RWPE2 (cell line): ENCODE measurements around the gene TNP2.

ENCODE experiments used
- ATAC-seq: fragments of 200-7000 bp; cut with Tn5 transposase; 3 replicates; pipeline ENCODE4 v1.9.1; 2021; ENCODE audit warnings: low read depth
- DNase-seq: peaks from one replicate; pipeline ENCODE4 v3.0.0-alpha.2; 2020; ENCODE audit warnings: low spot score
- H3K27ac ChIP-seq: fragments of 450-650 bp; 2 replicates; pipeline ENCODE4 v1.5.1; 2017; ENCODE audit warnings: mild to moderate bottlenecking; ENCODE audit not compliant: poor library complexity, severe bottlenecking
- H3K27me3 ChIP-seq: fragments of 250-450 bp; sonication (Bioruptor Pico); 2 replicates; pipeline ENCODE4 v1.5.1; 2021; ENCODE audit warnings: mild to moderate bottlenecking, moderate library complexity; ENCODE audit not compliant: insufficient read depth, poor library complexity, severe bottlenecking
- H3K36me3 ChIP-seq: fragments of 250-450 bp; sonication (Bioruptor Pico); 2 replicates; pipeline ENCODE4 v1.5.1; 2020; ENCODE audit warnings: low read depth, mild to moderate bottlenecking, moderate library complexity
- H3K4me1 ChIP-seq: fragments of 250-450 bp; sonication (Bioruptor Pico); 2 replicates; pipeline ENCODE4 v1.5.1; 2021; ENCODE audit warnings: mild to moderate bottlenecking, moderate library complexity; ENCODE audit not compliant: insufficient read depth, poor library complexity, severe bottlenecking
- H3K4me3 ChIP-seq: fragments of 250-450 bp; sonication (Bioruptor Pico); 2 replicates; pipeline ENCODE4 v1.5.1; 2021; ENCODE audit warnings: mild to moderate bottlenecking, moderate library complexity; ENCODE audit not compliant: severe bottlenecking
- H3K9me3 ChIP-seq: fragments of 250-450 bp; sonication (Bioruptor Pico); 2 replicates; pipeline ENCODE4 v1.5.1; 2021; ENCODE audit warnings: mild to moderate bottlenecking, moderate library complexity; ENCODE audit not compliant: severe bottlenecking
- CTCF ChIP-seq: fragments of 450-650 bp; IDR thresholded peaks from one replicate; pipeline ENCODE4 v1.5.1; 2017; ENCODE audit warnings: mild to moderate bottlenecking, moderate library complexity; ENCODE audit not compliant: poor library complexity, severe bottlenecking

TNP2 gene

DNA sequence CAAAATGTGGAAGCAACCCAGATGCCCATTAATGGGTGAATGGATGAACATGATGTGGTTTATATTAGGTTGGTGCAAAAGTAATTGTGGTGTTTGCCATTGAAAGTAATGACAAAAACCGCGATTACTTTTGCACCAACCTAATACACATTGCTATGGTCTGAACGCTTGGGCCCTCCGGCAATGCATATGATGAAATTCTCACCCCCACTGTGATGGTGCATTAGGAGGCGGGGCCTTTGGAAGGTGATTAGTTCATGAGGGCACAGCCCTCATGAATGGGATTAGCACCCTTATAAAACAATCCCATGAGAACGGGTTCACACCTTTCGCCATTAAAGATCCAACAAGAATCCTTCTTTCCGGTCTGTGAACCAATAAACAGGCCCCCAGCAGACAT, 37.3 kb upstream of the TNP2 start:
- Histone ChIP-seq H3K27me3 (no peaks in the 10 kb centered on the region), H3K4me1 (peaks cover 9% of the 10 kb centered on the region), H3K9me3 (no peaks in the 10 kb centered on the region), H3K27ac (no peak overlapping the region), H3K36me3 (no peaks in the 10 kb centered on the region), H3K4me3 (no peak overlapping the region)
- TF ChIP-seq CTCF, result no peak
- no peak for ATAC-seq
- no peak for DNase-seq

GRCh38 chr16:11303405-11304138, 34.4 kb upstream of the TNP2 start:
- Histone ChIP-seq H3K36me3 (no peaks in the 10 kb centered on the region), H3K27me3 (no peaks in the 10 kb centered on the region), H3K4me1 (peaks cover 9% of the 10 kb centered on the region), H3K4me3 (no peak overlapping the region), H3K27ac (no peak overlapping the region), H3K9me3 (no peaks in the 10 kb centered on the region)
- ATAC-seq, result peak; percentile 47
- no peak for DNase-seq
- TF ChIP-seq CTCF, result no peak

GRCh38 chr16:11302977-11303376, 33.9 kb upstream of the TNP2 start:
- no peaks in the 10 kb centered on the region for H3K36me3 ChIP-seq
- no peak for DNase-seq
- no peaks in the 10 kb centered on the region for H3K27me3 ChIP-seq
- peaks cover 9% of the 10 kb centered on the region for H3K4me1 ChIP-seq
- no peak for TF ChIP-seq CTCF
- H3K9me3 ChIP-seq, result no peaks in the 10 kb centered on the region
- H3K4me3 ChIP-seq, result no peak overlapping the region
- ATAC-seq, result no peak; the same call in 1 of the 3 replicates
- H3K27ac ChIP-seq, result no peak overlapping the region

DNA sequence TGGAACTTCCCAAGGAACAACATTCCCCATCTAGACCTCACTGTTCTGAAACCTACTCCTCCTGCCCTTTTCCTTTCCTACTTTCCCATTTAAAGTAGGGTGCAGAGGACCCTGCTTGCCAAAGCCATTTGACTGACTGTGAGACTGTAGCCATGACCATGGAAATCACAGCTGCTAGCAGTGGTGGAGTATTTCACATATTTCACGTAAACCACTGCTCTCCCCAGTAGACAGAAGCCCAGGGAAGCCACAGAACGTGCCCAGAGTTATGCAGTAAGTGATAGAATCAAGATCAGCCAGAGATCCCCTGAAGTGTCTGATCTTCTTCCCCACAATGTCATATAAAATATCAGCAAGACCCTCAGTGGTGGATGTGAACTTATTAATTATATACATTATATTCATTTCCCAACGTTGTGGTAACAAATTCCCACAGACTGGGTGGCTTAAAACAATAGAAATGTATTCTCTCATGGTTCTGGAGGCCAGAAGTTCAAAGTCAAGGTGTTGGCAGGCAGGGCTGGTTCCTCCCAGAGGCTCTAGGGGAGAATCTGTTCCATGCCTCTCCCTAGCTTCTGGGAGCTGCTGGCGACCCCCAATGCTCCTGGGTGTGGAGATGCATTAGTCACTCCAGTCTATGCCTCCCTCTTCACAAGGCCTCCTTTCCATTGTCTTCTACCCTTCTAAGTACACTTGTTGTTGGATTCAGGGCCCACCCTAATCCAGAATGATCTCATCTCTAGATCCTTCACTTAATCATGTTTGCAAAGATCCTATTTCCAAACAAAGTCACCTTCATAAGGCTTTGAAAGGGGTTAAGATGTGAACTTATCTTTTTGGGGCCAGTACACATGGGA, 32.7 kb upstream of the TNP2 start:
- no peak for DNase-seq
- ATAC-seq, result no peak
- H3K4me1 ChIP-seq, result peaks cover 9% of the 10 kb centered on the region
- no peaks in the 10 kb centered on the region for H3K27me3 ChIP-seq
- H3K9me3 ChIP-seq, result no peaks in the 10 kb centered on the region
- H3K27ac ChIP-seq, result no peak overlapping the region
- no peaks in the 10 kb centered on the region for H3K36me3 ChIP-seq
- no peak overlapping the region for H3K4me3 ChIP-seq
- no peak for TF ChIP-seq CTCF

DNA sequence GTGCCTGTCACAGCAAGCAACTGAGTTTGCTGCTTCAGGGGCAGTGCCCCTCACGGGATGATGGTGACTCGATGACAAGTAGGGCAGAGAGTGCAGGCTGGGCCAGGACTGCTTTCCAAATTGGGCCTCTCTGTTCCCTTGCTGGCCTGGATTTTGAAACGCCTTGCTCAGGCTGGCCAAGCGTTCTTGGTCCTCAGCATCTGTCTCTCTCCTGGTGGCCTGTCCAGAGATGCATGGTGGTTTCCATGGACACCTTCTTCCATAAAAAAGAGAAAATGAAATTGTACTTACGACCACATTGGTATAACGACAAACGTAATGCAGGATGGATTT, 31.4 kb upstream of the TNP2 start:
- Histone ChIP-seq H3K4me3 (no peak overlapping the region), H3K36me3 (no peaks in the 10 kb centered on the region), H3K27me3 (no peaks in the 10 kb centered on the region), H3K9me3 (no peaks in the 10 kb centered on the region), H3K4me1 (peaks cover 9% of the 10 kb centered on the region), H3K27ac (no peak overlapping the region)
- no peak for TF ChIP-seq CTCF
- no peak for DNase-seq
- no peak for ATAC-seq
